Measurements from ENCODE around the gene AP4E1.
"Not testable (repeated sequence)": the region's sequence is repeated elsewhere in the genome, so short reads cannot be mapped to it uniquely, and the experiment has no call there.

Gene AP4E1

DNA sequence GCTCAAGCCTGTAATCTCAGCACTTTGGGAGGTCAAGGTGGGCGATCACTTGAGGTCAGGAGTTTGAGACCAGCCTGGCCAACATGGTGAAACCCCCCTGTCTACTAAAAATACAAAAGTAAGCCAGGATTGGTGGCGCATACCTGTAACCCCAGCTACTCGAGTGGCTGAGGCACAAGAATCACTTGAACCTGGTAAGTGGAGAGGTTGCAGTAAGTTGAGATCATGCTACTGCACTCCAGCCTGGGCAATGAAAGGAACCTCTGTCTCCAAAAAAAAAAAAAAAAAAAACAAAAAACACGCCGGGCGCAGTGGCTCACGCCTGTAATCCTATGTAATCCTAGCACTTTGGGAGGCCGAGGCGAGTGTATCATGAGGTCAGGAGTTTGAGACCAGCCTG is 18.9 kb upstream of the AP4E1 start:
- H3K4me1 ChIP-seq (ENCODE audit: control insufficient read depth, insufficient read depth, low read length), result peaks cover 4% of the 10 kb centered on the region; the same call in 1 of the 2 replicates
- no peaks in the 10 kb centered on the region for H3K36me3 ChIP-seq (ENCODE audit: control insufficient read depth, insufficient read depth, low read length)
- no peak overlapping the region for H3K4me3 ChIP-seq (ENCODE audit: low read depth, low read length)
- no peaks in the 10 kb centered on the region for H3K27me3 ChIP-seq (ENCODE audit: control insufficient read depth, insufficient read depth, low read length)
- peaks cover 14% of the 10 kb centered on the region for H3K9me3 ChIP-seq (ENCODE audit: control insufficient read depth, insufficient read depth, low read depth, low read length)
- no peak overlapping the region for H3K27ac ChIP-seq (ENCODE audit: low read depth, low read length)
- no peak overlapping the region for H3K9ac ChIP-seq (ENCODE audit: low read length)

GRCh38 chr15:50890751-50891150 is 17.7 kb upstream of the AP4E1 start:
- no peak overlapping the region for H3K4me3 ChIP-seq (ENCODE audit: low read depth, low read length)
- peaks cover 18% of the 10 kb centered on the region for H3K9me3 ChIP-seq (ENCODE audit: control insufficient read depth, insufficient read depth, low read depth, low read length)
- H3K27me3 ChIP-seq (ENCODE audit: control insufficient read depth, insufficient read depth, low read length), result no peaks in the 10 kb centered on the region
- no peaks in the 10 kb centered on the region for H3K36me3 ChIP-seq (ENCODE audit: control insufficient read depth, insufficient read depth, low read length)
- H3K27ac ChIP-seq (ENCODE audit: low read depth, low read length), result no peak overlapping the region
- H3K4me1 ChIP-seq (ENCODE audit: control insufficient read depth, insufficient read depth, low read length), result no peaks in the 10 kb centered on the region
- no peak overlapping the region for H3K9ac ChIP-seq (ENCODE audit: low read length)

DNA sequence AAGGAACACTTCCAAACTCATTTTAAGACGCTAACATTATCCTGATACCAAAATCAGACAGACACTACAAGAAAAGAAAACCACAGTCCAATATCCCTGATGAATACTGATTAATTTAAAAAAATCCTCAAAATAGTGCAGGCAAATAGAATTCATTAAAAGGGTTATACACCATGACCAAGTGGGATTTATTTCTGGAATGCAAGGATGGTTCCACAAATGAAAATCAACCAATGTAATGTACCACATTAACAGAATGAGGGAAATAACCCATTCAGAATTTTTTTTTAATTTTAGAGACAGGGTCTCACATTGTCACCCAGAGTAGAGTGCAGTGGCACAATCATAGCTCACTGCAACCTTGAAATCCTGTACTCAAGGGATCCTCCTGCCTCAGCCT is 17.3 kb upstream of the AP4E1 start:
- H3K9me3 ChIP-seq (ENCODE audit: control insufficient read depth, insufficient read depth, low read depth, low read length), result peaks cover 18% of the 10 kb centered on the region
- H3K4me3 ChIP-seq (ENCODE audit: low read depth, low read length), result no peak overlapping the region
- no peaks in the 10 kb centered on the region for H3K27me3 ChIP-seq (ENCODE audit: control insufficient read depth, insufficient read depth, low read length)
- no peak overlapping the region for H3K9ac ChIP-seq (ENCODE audit: low read length)
- H3K27ac ChIP-seq (ENCODE audit: low read depth, low read length), result no peak overlapping the region
- no peaks in the 10 kb centered on the region for H3K4me1 ChIP-seq (ENCODE audit: control insufficient read depth, insufficient read depth, low read length)
- no peaks in the 10 kb centered on the region for H3K36me3 ChIP-seq (ENCODE audit: control insufficient read depth, insufficient read depth, low read length)

GRCh38 chr15:50893976-50894375 is 14.5 kb upstream of the AP4E1 start:
- Histone ChIP-seq H3K36me3 (ENCODE audit: control insufficient read depth, insufficient read depth, low read length) (no peaks in the 10 kb centered on the region), H3K9ac (ENCODE audit: low read length) (no peak overlapping the region), H3K4me3 (ENCODE audit: low read depth, low read length) (no peak overlapping the region), H3K4me1 (ENCODE audit: control insufficient read depth, insufficient read depth, low read length) (no peaks in the 10 kb centered on the region), H3K27me3 (ENCODE audit: control insufficient read depth, insufficient read depth, low read length) (no peaks in the 10 kb centered on the region), H3K27ac (ENCODE audit: low read depth, low read length) (no peak overlapping the region), H3K9me3 (ENCODE audit: control insufficient read depth, insufficient read depth, low read depth, low read length) (peaks cover 18% of the 10 kb centered on the region)

GRCh38 chr15:50901390-50901789 is 7.1 kb upstream of the AP4E1 start:
- not testable (repeated sequence) for H3K9ac ChIP-seq (ENCODE audit: low read length); H3K9me3 ChIP-seq (ENCODE audit: control insufficient read depth, insufficient read depth, low read depth, low read length); H3K27ac ChIP-seq (ENCODE audit: low read depth, low read length); H3K4me1 ChIP-seq (ENCODE audit: control insufficient read depth, insufficient read depth, low read length); H3K36me3 ChIP-seq (ENCODE audit: control insufficient read depth, insufficient read depth, low read length); H3K4me3 ChIP-seq (ENCODE audit: low read depth, low read length); H3K27me3 ChIP-seq (ENCODE audit: control insufficient read depth, insufficient read depth, low read length)

DNA sequence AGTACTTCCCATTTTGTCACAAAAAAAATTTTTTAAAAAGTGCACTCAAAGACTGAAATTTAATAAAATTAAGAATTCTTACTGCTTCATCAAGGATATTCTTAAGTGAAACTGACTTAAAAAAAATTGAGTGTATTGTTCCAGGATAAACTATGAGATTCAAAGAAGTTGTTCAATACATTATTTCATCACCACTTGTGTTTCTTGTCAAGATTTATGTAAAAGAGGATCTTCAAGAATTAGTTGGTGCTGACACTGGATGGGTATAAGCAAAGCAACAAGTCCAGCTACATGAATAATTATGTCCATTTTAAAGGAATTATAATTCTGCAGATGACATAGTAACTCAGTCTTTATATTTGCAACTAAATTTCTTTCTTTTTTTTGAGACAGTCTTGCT is 4.3 kb upstream of the AP4E1 start:
- Histone ChIP-seq H3K9ac (ENCODE audit: low read length) (no peak overlapping the region), H3K36me3 (ENCODE audit: control insufficient read depth, insufficient read depth, low read length) (no peaks in the 10 kb centered on the region), H3K4me3 (ENCODE audit: low read depth, low read length) (no peak overlapping the region), H3K9me3 (ENCODE audit: control insufficient read depth, insufficient read depth, low read depth, low read length) (no peaks in the 10 kb centered on the region), H3K27ac (ENCODE audit: low read depth, low read length) (no peak overlapping the region), H3K4me1 (ENCODE audit: control insufficient read depth, insufficient read depth, low read length) (peaks cover 5% of the 10 kb centered on the region; the same call in 1 of the 2 replicates), H3K27me3 (ENCODE audit: control insufficient read depth, insufficient read depth, low read length) (peaks cover 5% of the 10 kb centered on the region; the same call in 1 of the 2 replicates)

DNA sequence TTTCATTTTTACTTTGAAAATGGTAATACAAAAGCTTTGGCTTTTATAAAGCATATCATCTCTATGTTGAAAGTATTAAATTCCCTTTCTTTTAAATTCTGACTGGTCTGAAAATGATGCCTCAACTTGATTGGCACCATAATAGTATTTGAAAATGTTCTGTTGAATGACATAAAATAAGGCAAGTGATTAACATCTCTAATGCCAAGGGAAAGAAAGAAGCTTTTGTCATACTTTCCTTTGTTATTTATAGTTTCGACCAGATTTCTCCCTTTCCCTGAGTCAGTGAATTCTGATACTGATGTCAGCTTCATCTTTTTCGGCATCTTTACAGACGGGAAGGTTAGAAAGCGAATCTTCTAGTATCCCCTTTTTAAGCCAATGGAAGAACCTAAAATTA is 3.4 kb upstream of the AP4E1 start:
- H3K9ac ChIP-seq (ENCODE audit: low read length), result no peak overlapping the region
- no peaks in the 10 kb centered on the region for H3K36me3 ChIP-seq (ENCODE audit: control insufficient read depth, insufficient read depth, low read length)
- peaks cover 5% of the 10 kb centered on the region; the same call in 1 of the 2 replicates for H3K4me1 ChIP-seq (ENCODE audit: control insufficient read depth, insufficient read depth, low read length)
- H3K9me3 ChIP-seq (ENCODE audit: control insufficient read depth, insufficient read depth, low read depth, low read length), result no peaks in the 10 kb centered on the region
- peaks cover 5% of the 10 kb centered on the region; the same call in 1 of the 2 replicates for H3K27me3 ChIP-seq (ENCODE audit: control insufficient read depth, insufficient read depth, low read length)
- H3K4me3 ChIP-seq (ENCODE audit: low read depth, low read length), result no peak overlapping the region
- H3K27ac ChIP-seq (ENCODE audit: low read depth, low read length), result no peak overlapping the region

GRCh38 chr15:50906954-50907600 is 1.4 kb upstream of the AP4E1 start:
- no peaks in the 10 kb centered on the region for H3K9me3 ChIP-seq (ENCODE audit: control insufficient read depth, insufficient read depth, low read depth, low read length)
- H3K27ac ChIP-seq (ENCODE audit: low read depth, low read length), result no peak overlapping the region; the same call in 1 of the 2 replicates
- peaks cover 5% of the 10 kb centered on the region; the same call in 1 of the 2 replicates for H3K27me3 ChIP-seq (ENCODE audit: control insufficient read depth, insufficient read depth, low read length)
- peak overlapping the region; percentile 88 for H3K4me3 ChIP-seq (ENCODE audit: low read depth, low read length)
- peaks cover 5% of the 10 kb centered on the region; the same call in 1 of the 2 replicates for H3K4me1 ChIP-seq (ENCODE audit: control insufficient read depth, insufficient read depth, low read length)
- H3K9ac ChIP-seq (ENCODE audit: low read length), result peak overlapping the region; percentile 88
- H3K36me3 ChIP-seq (ENCODE audit: control insufficient read depth, insufficient read depth, low read length), result peaks cover 2% of the 10 kb centered on the region

GRCh38 chr15:50907601-50908208 is 778 bp upstream of the AP4E1 start:
- peak overlapping the region; percentile 88 for H3K4me3 ChIP-seq (ENCODE audit: low read depth, low read length)
- H3K4me1 ChIP-seq (ENCODE audit: control insufficient read depth, insufficient read depth, low read length), result peaks cover 5% of the 10 kb centered on the region; the same call in 1 of the 2 replicates
- H3K36me3 ChIP-seq (ENCODE audit: control insufficient read depth, insufficient read depth, low read length), result peaks cover 8% of the 10 kb centered on the region
- no peaks in the 10 kb centered on the region for H3K9me3 ChIP-seq (ENCODE audit: control insufficient read depth, insufficient read depth, low read depth, low read length)
- peaks cover 5% of the 10 kb centered on the region; the same call in 1 of the 2 replicates for H3K27me3 ChIP-seq (ENCODE audit: control insufficient read depth, insufficient read depth, low read length)
- H3K27ac ChIP-seq (ENCODE audit: low read depth, low read length), result peak overlapping the region; percentile 78; the same call in 1 of the 2 replicates
- H3K9ac ChIP-seq (ENCODE audit: low read length), result peak overlapping the region; percentile 88

DNA sequence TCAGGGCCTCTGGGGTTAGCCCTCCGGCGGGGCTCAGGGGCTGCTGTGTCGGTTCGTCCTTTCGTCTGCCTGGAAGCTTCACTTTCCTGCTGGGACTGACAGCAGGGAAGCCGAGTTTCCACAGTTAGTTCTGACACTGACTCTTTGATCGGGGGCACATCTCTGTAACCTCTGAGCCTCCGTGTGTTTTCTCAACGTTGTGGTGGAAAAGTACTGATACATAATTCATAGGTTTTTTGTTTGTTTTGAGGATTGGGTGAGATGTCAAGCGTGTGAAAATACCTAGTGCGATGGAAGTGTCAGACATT is 481 bp downstream of the AP4E1 start:
- Histone ChIP-seq H3K36me3 (ENCODE audit: control insufficient read depth, insufficient read depth, low read length) (peaks cover 17% of the 10 kb centered on the region), H3K27ac (ENCODE audit: low read depth, low read length) (peak overlapping the region; percentile 78; the same call in 1 of the 2 replicates), H3K4me3 (ENCODE audit: low read depth, low read length) (peak overlapping the region; percentile 88), H3K9me3 (ENCODE audit: control insufficient read depth, insufficient read depth, low read depth, low read length) (no peaks in the 10 kb centered on the region), H3K27me3 (ENCODE audit: control insufficient read depth, insufficient read depth, low read length) (peaks cover 5% of the 10 kb centered on the region; the same call in 1 of the 2 replicates), H3K4me1 (ENCODE audit: control insufficient read depth, insufficient read depth, low read length) (peaks cover 5% of the 10 kb centered on the region; the same call in 1 of the 2 replicates), H3K9ac (ENCODE audit: low read length) (peak overlapping the region; percentile 88)

GRCh38 chr15:50910426-50910795 is 1.9 kb downstream of the AP4E1 start:
- not testable (repeated sequence) for H3K4me1 ChIP-seq (ENCODE audit: control insufficient read depth, insufficient read depth, low read length); H3K9me3 ChIP-seq (ENCODE audit: control insufficient read depth, insufficient read depth, low read depth, low read length); H3K27me3 ChIP-seq (ENCODE audit: control insufficient read depth, insufficient read depth, low read length); H3K9ac ChIP-seq (ENCODE audit: low read length); H3K27ac ChIP-seq (ENCODE audit: low read depth, low read length)
- peak overlapping the region; percentile 88; the same call in 1 of the 2 replicates for H3K4me3 ChIP-seq (ENCODE audit: low read depth, low read length)
- peaks cover 25% of the 10 kb centered on the region for H3K36me3 ChIP-seq (ENCODE audit: control insufficient read depth, insufficient read depth, low read length)

All from HUES6 (cell line).